Measurements from ENCODE around the gene DNAJC10. TPM values are rescaled to one million over a fixed set of nuclear protein-coding genes. Genes with fewer than 3 reads are reported as not detected.
"Not testable (repeated sequence)": the region's sequence is repeated elsewhere in the genome, so short reads cannot be mapped to it uniquely, and the experiment has no call there.

Gene DNAJC10, protein sequence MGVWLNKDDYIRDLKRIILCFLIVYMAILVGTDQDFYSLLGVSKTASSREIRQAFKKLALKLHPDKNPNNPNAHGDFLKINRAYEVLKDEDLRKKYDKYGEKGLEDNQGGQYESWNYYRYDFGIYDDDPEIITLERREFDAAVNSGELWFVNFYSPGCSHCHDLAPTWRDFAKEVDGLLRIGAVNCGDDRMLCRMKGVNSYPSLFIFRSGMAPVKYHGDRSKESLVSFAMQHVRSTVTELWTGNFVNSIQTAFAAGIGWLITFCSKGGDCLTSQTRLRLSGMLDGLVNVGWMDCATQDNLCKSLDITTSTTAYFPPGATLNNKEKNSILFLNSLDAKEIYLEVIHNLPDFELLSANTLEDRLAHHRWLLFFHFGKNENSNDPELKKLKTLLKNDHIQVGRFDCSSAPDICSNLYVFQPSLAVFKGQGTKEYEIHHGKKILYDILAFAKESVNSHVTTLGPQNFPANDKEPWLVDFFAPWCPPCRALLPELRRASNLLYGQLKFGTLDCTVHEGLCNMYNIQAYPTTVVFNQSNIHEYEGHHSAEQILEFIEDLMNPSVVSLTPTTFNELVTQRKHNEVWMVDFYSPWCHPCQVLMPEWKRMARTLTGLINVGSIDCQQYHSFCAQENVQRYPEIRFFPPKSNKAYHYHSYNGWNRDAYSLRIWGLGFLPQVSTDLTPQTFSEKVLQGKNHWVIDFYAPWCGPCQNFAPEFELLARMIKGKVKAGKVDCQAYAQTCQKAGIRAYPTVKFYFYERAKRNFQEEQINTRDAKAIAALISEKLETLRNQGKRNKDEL
- 100 to 1,000 TPM; 139 to 205 (median 159) TPM for polyA plus RNA-seq (ENCODE audit: insufficient read length in 4 of 4)

DNA sequence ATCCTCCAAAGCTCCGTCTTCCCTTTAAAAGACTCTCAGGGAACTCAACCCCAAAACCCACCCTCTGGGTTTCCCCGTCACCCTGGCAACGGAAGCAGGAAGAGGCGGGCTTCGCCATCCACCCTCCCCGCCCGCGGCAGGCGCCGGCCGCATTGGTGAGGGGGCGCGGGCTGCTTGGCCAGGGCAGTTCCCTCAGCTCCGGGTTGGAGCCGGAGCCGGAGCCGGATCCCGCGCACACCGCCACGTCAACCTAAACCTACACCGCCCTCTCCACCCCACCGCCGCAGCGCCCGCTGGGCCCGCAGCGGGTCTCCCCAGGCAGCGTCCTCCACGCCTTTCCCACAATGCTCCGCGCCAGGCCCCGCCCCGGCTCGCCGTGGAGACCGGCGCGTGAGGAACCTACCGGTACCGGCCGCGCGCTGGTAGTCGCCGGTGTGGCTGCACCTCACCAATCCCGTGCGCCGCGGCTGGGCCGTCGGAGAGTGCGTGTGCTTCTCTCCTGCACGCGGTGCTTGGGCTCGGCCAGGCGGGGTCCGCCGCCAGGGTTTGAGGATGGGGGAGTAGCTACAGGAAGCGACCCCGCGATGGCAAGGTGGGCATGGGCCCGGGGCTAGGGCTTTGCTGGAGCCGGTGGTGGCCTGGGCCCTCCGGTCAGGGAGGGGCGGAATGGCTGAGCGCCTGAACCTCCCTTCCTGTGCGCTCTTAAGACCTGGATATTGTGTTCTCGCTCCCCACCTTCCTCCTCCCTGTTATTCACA lies at the start of gene DNAJC10:
TSS of gene DNAJC10 (plus strand) at position 366 of the 758 bp plus-strand sequence. CDS start 1,830 bp downstream, outside the sequence.
- peak; percentile 72 to 82 (median 78) for DNase-seq (ENCODE audit: low read depth in 4 of 4, low spot score in 3 of 4)

DNA sequence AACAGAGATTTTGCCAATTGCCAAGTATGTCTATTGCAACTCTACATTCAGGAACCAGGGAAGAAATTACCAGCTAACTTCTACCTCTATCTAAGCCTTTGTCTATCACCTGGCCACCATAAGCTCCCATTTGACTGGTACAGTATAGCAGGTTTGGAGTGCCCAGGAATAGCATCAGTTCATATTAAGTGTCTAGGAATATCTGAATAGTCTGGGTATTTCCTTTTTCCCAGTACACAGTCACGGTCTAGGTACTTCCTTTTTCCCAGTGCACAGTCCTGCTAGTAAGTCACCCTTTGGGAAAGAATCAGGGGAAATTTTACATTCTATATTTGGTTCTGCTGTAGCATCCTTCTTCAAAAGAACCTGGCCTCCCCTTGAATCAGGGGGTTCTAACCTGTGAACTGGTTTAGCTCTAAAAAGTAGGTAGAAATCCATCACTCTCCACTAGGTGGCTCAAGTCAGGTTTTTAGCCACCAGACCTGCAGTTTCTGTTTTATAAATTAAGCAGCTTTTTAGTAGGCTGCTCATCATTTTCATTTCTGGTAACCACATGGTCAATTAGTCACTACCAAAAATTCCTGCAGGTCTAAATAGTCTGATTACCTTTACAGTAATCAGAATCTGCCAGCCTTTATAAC lies 49.3 kb upstream of the DNAJC10 start:
- no peak for DNase-seq (ENCODE audit: low read depth in 4 of 4, low spot score in 3 of 4)

GRCh38 chr2:182667315-182667695 lies 48.8 kb upstream of the DNAJC10 start:
- DNase-seq (ENCODE audit: low read depth in 4 of 4, low spot score in 3 of 4): no peak

- no peak for DNase-seq (ENCODE audit: low read depth in 4 of 4, low spot score in 3 of 4)
Measured at GRCh38 chr2:182668671-182669070, 47.4 kb upstream of the DNAJC10 start.

DNA sequence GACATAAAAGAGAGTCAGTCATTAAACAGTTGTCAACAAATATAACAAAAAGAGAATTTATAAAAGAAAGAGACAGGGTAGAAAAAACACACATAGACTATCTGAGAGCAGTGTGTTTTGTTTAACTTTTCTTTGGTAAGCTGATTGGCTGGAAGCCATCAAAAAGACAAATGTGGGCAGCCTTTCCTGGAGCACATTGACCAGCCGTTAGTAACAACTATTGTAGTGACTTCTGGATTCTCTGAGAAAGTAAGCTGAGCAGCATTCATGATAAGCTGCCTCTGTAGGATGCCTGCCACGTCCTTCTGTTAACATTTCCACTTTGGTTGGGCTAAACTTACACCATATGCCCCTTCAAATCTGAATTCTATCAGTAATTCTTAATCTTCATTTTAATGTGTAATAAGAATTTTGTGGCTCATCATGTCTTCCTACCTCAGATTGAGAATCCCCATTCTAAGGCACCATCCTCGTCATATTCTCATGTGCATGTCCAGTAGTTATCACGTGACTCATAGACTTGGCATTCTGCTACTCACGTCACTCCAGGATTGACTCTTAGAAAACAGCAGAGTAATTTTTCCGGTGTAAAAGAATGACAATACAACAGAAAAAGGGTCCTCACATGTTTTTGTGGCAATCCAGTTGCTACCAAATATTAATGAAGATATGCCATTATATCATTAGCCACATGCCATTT lies 43.4 kb upstream of the DNAJC10 start:
- DNase-seq (ENCODE audit: low read depth in 4 of 4, low spot score in 3 of 4): no peak

GRCh38 chr2:182680837-182681236 lies 35.2 kb upstream of the DNAJC10 start:
- DNase-seq (ENCODE audit: low read depth in 4 of 4, low spot score in 3 of 4): no peak

GRCh38 chr2:182682210-182682609 lies 33.8 kb upstream of the DNAJC10 start:
- DNase-seq (ENCODE audit: low read depth in 4 of 4, low spot score in 3 of 4): no peak

DNA sequence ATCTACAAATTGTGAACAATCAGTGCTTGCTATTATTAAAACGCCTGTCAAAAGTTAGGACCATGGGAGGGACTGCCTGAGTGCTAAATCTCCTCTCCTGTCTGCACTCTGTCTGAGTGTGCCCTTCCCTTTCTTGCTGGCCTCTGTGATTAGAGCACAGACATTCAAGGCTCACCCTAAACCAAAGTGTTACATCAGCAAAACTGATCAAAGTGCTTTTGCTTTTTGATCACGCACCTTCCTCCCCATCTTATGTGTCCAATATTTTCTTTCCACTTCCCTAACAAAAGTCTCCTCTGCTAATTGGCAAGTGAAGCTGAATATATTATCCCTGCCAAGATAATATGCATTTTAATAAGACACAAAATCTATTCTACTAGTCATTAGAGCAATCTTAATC lies 30.5 kb upstream of the DNAJC10 start:
- no peak for DNase-seq (ENCODE audit: low read depth in 4 of 4, low spot score in 3 of 4)

DNA sequence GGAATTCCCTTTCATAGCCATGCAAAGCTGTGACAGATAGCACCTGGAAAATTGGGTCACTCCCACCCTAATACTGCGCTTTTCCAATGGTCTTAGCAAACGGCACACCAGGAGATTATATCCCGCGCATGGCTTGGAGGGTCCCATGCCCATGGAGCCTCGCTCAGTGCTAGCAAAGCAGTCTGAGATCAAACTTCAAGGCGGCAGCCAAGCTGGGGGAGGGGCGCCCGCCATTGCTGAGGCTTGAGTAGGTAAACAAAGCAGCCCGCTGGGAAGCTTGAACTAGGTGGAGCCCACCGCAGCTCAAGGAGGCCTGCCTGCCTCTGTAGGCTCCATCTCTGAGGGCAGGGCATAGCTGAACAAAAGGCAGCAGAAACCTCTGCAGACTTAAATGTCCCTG lies 29.3 kb upstream of the DNAJC10 start:
- not testable (repeated sequence) for DNase-seq (ENCODE audit: low read depth in 4 of 4, low spot score in 3 of 4)

- no peak for DNase-seq (ENCODE audit: low read depth in 4 of 4, low spot score in 3 of 4)
Measured at GRCh38 chr2:182694189-182694588, 21.9 kb upstream of the DNAJC10 start.

GRCh38 chr2:182695776-182696175 lies 20.3 kb upstream of the DNAJC10 start:
- no peak for DNase-seq (ENCODE audit: low read depth in 4 of 4, low spot score in 3 of 4)

DNA sequence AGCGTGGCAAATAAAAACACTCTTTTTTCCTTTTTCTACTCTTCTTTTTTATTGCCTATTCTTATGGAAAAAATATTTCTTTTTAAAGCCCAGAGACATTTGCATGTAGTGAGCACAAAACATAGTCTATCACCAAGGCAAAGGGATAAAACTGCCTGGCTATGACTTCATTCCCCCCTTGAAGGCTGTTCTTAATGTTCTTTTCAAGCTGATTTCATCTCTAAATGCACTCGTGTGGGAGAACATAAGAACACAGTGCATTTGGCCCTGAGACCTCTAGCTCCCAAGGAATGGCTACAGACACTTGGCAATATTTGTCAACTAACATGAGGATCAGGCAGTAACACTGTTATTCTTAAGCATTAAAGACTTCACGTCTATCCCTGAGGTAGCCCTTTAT lies 17.4 kb upstream of the DNAJC10 start:
- no peak for DNase-seq (ENCODE audit: low read depth in 4 of 4, low spot score in 3 of 4)

- no peak for DNase-seq (ENCODE audit: low read depth in 4 of 4, low spot score in 3 of 4)
Measured at GRCh38 chr2:182705761-182706160, 10.3 kb upstream of the DNAJC10 start.

DNA sequence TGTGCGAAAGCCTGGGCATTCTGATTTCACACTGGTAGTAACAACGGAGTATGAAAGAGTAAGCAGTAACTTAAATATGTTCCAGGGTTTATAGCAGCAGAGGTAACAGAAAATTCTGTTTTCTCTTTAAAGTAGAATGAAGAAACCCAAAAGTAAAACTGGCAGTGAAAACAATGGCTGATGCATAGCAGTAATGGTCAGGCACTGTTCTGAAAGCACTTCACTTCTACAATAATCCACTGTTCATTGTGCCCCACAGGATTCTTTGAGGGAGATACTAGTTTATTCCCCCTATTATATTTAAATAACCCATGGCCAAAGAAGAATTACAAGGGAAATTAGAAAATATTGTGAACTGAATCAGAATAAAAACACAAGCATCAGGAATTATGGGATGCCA lies 9.3 kb upstream of the DNAJC10 start:
- no peak for DNase-seq (ENCODE audit: low read depth in 4 of 4, low spot score in 3 of 4)

DNA sequence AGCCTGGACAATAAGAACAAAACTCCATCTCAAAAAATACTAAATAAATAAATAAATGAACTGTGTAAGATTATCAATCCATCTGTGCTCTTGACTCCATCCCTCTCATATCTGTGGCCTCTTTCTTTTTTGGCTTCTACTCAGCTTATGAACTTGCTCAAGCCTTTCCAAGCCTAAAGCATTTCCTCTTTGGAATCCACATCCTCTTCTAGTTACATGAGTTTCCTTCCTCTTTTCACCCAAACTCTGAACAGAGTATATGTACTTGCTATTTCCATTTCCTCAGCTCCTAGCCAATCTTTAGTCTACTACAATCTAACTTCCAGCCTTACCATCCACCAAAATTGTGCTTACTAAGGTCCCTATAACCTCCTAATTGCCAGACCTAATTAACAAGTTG lies 2.5 kb upstream of the DNAJC10 start:
- DNase-seq (ENCODE audit: low read depth in 4 of 4, low spot score in 3 of 4): no peak

- DNase-seq (ENCODE audit: low read depth in 4 of 4, low spot score in 3 of 4): peak in 2 of 4 donors; percentile 5 to 14
Measured at GRCh38 chr2:182715121-182715891, 751 bp upstream of the DNAJC10 start.

DNA sequence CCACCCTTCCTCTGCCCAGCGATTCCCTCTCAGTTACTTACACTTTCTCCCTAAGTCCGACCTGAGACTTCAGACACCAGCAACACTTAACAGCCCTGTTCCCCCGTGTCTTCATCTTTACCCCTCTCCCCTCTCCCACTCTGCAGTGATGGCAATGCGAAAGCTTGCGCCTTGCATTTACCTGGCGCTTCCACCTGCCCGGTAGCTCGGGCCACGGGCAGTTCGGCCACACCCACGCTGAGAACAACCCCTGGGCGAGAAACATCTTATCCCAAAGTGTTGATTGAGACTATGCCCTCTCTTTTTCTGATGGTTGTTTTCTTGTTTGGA lies 558 bp downstream of the DNAJC10 start:
- peak in 1 of 4 donors; percentile 2 for DNase-seq (ENCODE audit: low read depth in 4 of 4, low spot score in 3 of 4)

GRCh38 chr2:182717416-182717815 lies 1.4 kb downstream of the DNAJC10 start:
- no peak for DNase-seq (ENCODE audit: low read depth in 4 of 4, low spot score in 3 of 4)

- no peak for DNase-seq (ENCODE audit: low read depth in 4 of 4, low spot score in 3 of 4)
Measured at GRCh38 chr2:182717816-182718215, 1.8 kb downstream of the DNAJC10 start.
